DOHH2 (cell line): ENCODE data around the gene TMEM123.

Experiments
- CTCF ChIP-seq: fragments of 200-600 bp; sonication (generic); IDR thresholded peaks from one replicate; pipeline ENCODE4 v1.5.1; 2014; ENCODE audit warnings: antibody characterized with exemption, mild to moderate bottlenecking, low read depth, low read length; ENCODE audit not compliant: poor library complexity, severe bottlenecking
- EZH2phosphoT487 ChIP-seq: fragments of 200-600 bp; sonication (generic); IDR thresholded peaks from 2 replicates; pipeline ENCODE4 v1.6.1; 2017; ENCODE audit warnings: borderline replicate concordance, mild to moderate bottlenecking, antibody characterized with exemption, low read length, moderate library complexity, mixed read lengths

GRCh38 chr11:102393272-102393730 is 59.3 kb downstream of the TMEM123 start:
- TF ChIP-seq CTCF (no peak), EZH2phosphoT487 (no peak)
